22Rv1 (cell line): ENCODE measurements around the gene LAMA2.

Source experiments
- H3K27ac ChIP-seq: fragments of 450-650 bp; 2 replicates; pipeline ENCODE4 v1.5.1; 2017
- ZFX ChIP-seq: fragments of 450-650 bp; IDR thresholded peaks from 2 replicates; pipeline ENCODE4 v1.6.1; 2017; ENCODE audit warnings: antibody characterized with exemption, borderline replicate concordance
- TF ChIP-seq, protein P1 (sequence below): fragments of 450-650 bp; IDR thresholded peaks from 2 replicates; pipeline ENCODE4 v1.5.1; 2017; ENCODE audit warnings: mild to moderate bottlenecking

Gene LAMA2

GRCh38 chr6:128855581-128856085 lies 27.3 kb upstream of the LAMA2 start:
- TF ChIP-seq, protein P1, sequence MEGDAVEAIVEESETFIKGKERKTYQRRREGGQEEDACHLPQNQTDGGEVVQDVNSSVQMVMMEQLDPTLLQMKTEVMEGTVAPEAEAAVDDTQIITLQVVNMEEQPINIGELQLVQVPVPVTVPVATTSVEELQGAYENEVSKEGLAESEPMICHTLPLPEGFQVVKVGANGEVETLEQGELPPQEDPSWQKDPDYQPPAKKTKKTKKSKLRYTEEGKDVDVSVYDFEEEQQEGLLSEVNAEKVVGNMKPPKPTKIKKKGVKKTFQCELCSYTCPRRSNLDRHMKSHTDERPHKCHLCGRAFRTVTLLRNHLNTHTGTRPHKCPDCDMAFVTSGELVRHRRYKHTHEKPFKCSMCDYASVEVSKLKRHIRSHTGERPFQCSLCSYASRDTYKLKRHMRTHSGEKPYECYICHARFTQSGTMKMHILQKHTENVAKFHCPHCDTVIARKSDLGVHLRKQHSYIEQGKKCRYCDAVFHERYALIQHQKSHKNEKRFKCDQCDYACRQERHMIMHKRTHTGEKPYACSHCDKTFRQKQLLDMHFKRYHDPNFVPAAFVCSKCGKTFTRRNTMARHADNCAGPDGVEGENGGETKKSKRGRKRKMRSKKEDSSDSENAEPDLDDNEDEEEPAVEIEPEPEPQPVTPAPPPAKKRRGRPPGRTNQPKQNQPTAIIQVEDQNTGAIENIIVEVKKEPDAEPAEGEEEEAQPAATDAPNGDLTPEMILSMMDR = no peak
- TF ChIP-seq ZFX = no peak

GRCh38 chr6:128857806-128858205 lies 25.1 kb upstream of the LAMA2 start:
- no peak for TF ChIP-seq ZFX
- TF ChIP-seq, protein P1 = no peak

More at GRCh38 chr6:128855581-128856085, 27.3 kb upstream of the LAMA2 start:
- H3K27ac ChIP-seq = no peak overlapping the region

GRCh38 chr6:128860782-128861181 lies 22.2 kb upstream of the LAMA2 start:
- H3K27ac ChIP-seq = no peak overlapping the region
- TF ChIP-seq ZFX = no peak
- TF ChIP-seq, protein P1 = no peak

More at GRCh38 chr6:128857806-128858205, 25.1 kb upstream of the LAMA2 start:
- no peak overlapping the region for H3K27ac ChIP-seq

GRCh38 chr6:128863983-128864382 lies 19.0 kb upstream of the LAMA2 start:
- no peak for TF ChIP-seq ZFX
- TF ChIP-seq, protein P1 = no peak
- no peak overlapping the region for H3K27ac ChIP-seq

DNA sequence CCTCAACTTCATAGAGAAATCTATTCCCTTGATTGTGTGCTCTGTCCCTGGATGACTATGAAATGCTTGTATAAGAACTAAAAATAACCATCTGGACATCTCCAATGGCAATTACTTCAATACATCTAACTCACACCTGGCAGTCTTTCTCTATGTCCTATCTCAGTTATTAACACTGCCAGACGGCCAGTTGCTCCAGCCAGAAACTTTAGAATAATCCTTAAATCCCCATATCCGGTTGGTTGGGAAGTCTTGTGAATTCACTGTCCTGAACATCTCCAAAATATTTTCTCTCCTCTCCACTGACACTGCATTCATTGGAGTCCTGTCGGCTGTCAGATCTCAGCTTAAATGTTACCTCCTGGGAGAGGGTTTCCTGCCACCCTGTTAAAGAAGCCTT lies 12.2 kb upstream of the LAMA2 start:
- no peak overlapping the region for H3K27ac ChIP-seq
- TF ChIP-seq, protein P1 = no peak
- no peak for TF ChIP-seq ZFX

GRCh38 chr6:128874863-128875262 lies 8.1 kb upstream of the LAMA2 start:
- no peak for TF ChIP-seq ZFX
- TF ChIP-seq, protein P1 = no peak
- H3K27ac ChIP-seq = no peak overlapping the region

- H3K27ac ChIP-seq = no peak overlapping the region
- TF ChIP-seq, protein P1 = no peak
- no peak for TF ChIP-seq ZFX
Measured at GRCh38 chr6:128882560-128882959, 378 bp upstream of the LAMA2 start.
